GM23338 (cell line): ENCODE results near the gene ARRDC1. TPM values are rescaled to one million over a fixed set of nuclear protein-coding genes. Genes with fewer than 3 reads are reported as not detected.
A peak's percentile ranks its signal among the peaks of the same experiment; 100 is the strongest.
"Not testable (repeated sequence)": the region's sequence is repeated elsewhere in the genome, so short reads cannot be mapped to it uniquely, and the experiment has no call there.

Experiments used
- ATAC-seq: fragments of 200-7000 bp; cut with Tn5 transposase; 3 replicates; pipeline ENCODE4 v1.9.1; 2020
- DNase-seq: peaks from one replicate; pipeline ENCODE4 v3.0.0-alpha.2; 2015; ENCODE audit warnings: low spot score
- H2AFZ ChIP-seq: fragments of 200-600 bp; sonication (generic); 2 replicates; pipeline ENCODE4 v1.8.0; 2016; ENCODE audit warnings: antibody characterized with exemption, mild to moderate bottlenecking, moderate library complexity
- H3F3A ChIP-seq: fragments of 200-600 bp; sonication (generic); replicated peaks from 2 replicates; pipeline ENCODE4 v1.8.0; 2017; ENCODE audit warnings: antibody characterized with exemption, mixed run types, low read depth
- H3K27ac ChIP-seq: fragments of 200-600 bp; sonication (generic); 2 replicates; pipeline ENCODE4 v1.6.1; 2016; ENCODE audit warnings: low read depth
- H3K27me3 ChIP-seq: fragments of 200-600 bp; sonication (generic); 2 replicates; pipeline ENCODE4 v1.8.0; 2016; ENCODE audit warnings: mild to moderate bottlenecking, mixed run types, moderate library complexity; ENCODE audit not compliant: insufficient read depth
- H3K36me3 ChIP-seq: fragments of 200-600 bp; sonication (generic); 2 replicates; pipeline ENCODE4 v1.8.0; 2016; ENCODE audit warnings: mild to moderate bottlenecking; ENCODE audit not compliant: insufficient read depth
- H3K4me1 ChIP-seq: fragments of 200-600 bp; sonication (generic); 2 replicates; pipeline ENCODE4 v1.8.0; 2016; ENCODE audit warnings: mild to moderate bottlenecking, moderate library complexity; ENCODE audit not compliant: insufficient read depth
- H3K4me2 ChIP-seq: fragments of 200-600 bp; sonication (generic); 2 replicates; pipeline ENCODE4 v1.7.1; 2017; ENCODE audit warnings: mixed run types
- H3K4me3 ChIP-seq: fragments of 200-600 bp; sonication (generic); 2 replicates; pipeline ENCODE4 v1.6.1; 2016; ENCODE audit warnings: mixed run types
- H3K79me2 ChIP-seq: fragments of 200-600 bp; sonication (generic); replicated peaks from 2 replicates; pipeline ENCODE4 v1.8.0; 2017; ENCODE audit warnings: mild to moderate bottlenecking; ENCODE audit not compliant: insufficient read depth
- H3K9me2 ChIP-seq: fragments of 200-600 bp; sonication (generic); 2 replicates; pipeline ENCODE4 v1.8.0; 2017; ENCODE audit not compliant: insufficient read depth
- H4K20me1 ChIP-seq: fragments of 200-600 bp; sonication (generic); replicated peaks from 2 replicates; pipeline ENCODE4 v1.8.0; 2017; ENCODE audit warnings: mild to moderate bottlenecking; ENCODE audit not compliant: insufficient read depth
- H3K27ac Mint-ChIP-seq: 2 replicates; pipeline ENCODE4 v1.8.0; 2020; ENCODE audit warnings: inconsistent platforms, mild to moderate bottlenecking, moderate library complexity, mixed read lengths
- H3K27me3 Mint-ChIP-seq: 3 replicates; pipeline ENCODE4 v1.8.0; 2022; ENCODE audit warnings: low read depth, mild to moderate bottlenecking, moderate library complexity, mixed read lengths, inconsistent platforms; ENCODE audit not compliant: insufficient read depth, poor library complexity
- H3K36me3 Mint-ChIP-seq: 3 replicates; pipeline ENCODE4 v1.8.0; 2021; ENCODE audit warnings: low read depth, mild to moderate bottlenecking, inconsistent platforms, moderate library complexity, mixed read lengths
- H3K4me1 Mint-ChIP-seq: 3 replicates; pipeline ENCODE4 v1.8.0; 2020; ENCODE audit warnings: mild to moderate bottlenecking, inconsistent platforms, mixed read lengths
- H3K4me3 Mint-ChIP-seq: 3 replicates; pipeline ENCODE4 v1.8.0; 2021; ENCODE audit warnings: moderate library complexity, mild to moderate bottlenecking, inconsistent platforms, mixed read lengths
- H3K9me3 Mint-ChIP-seq: 3 replicates; pipeline ENCODE4 v1.8.0; 2020; ENCODE audit warnings: moderate library complexity, mild to moderate bottlenecking, inconsistent platforms, mixed read lengths
- CTCF ChIP-seq, 2 experiments: fragments of 200-600 bp in 1 of 2; sonication (generic) in 1 of 2; conservative IDR thresholded peaks; 2 replicates each; pipeline versions ENCODE4 v1.5.1 to v1.6.1; 2016 to 2017; ENCODE audit warnings: antibody characterized with exemption in 2 of 2, low read depth in 2 of 2, mild to moderate bottlenecking in 2 of 2, moderate library complexity in 1 of 2
- NANOG ChIP-seq: IDR thresholded peaks from 2 replicates; pipeline ENCODE4 v1.6.1; 2016; ENCODE audit warnings: antibody characterized with exemption, borderline replicate concordance
- ZNF114 ChIP-seq: fragments of 250-450 bp; sonication (Bioruptor Pico); IDR thresholded peaks from 2 replicates; pipeline ENCODE4 v1.5.0; 2020; ENCODE audit warnings: mild to moderate bottlenecking, moderate library complexity
- ZNF331 ChIP-seq: fragments of 250-450 bp; sonication (Bioruptor Pico); IDR thresholded peaks from 2 replicates; pipeline ENCODE4 v1.5.0; 2020; ENCODE audit warnings: low read depth, mild to moderate bottlenecking, moderate library complexity
- ZNF462 ChIP-seq: fragments of 250-450 bp; sonication (Bioruptor Pico); IDR thresholded peaks from 2 replicates; pipeline ENCODE4 v1.5.0; 2020; ENCODE audit warnings: mild to moderate bottlenecking, moderate library complexity
- polyA plus RNA-seq: library from polyadenylated mRNA; unstranded; fragments of >200 nt; fragmentation: Nextera tagmentation; extraction: Ambion mirVana; gene quantifications from 2 replicates; pipeline ENCODE4 v1.2.1, GENCODE V29; 2016
- total RNA-seq: library from RNA; depleted of rRNA; stranded (reverse); fragments of >200 nt; shearing (Covaris generic); gene quantifications from 2 replicates; pipeline ENCODE4 v1.2.3, GENCODE V29; 2014

ARRDC1 gene
- total and polyA plus RNA-seq, 2 experiments from 2014 or later, result 36.6 to 63.8 TPM

- Histone ChIP-seq H4K20me1 (peaks cover 43% of the 10 kb centered on the region), H3K27ac (0 out of 2 replicates have a peak overlapping the region, but pooled peaks have one; percentile 39), H3K9me2 (no peaks in the 10 kb centered on the region), H3K79me2 (peaks cover 84% of the 10 kb centered on the region), H3F3A (peaks cover 34% of the 10 kb centered on the region), H2AFZ (no peak overlapping the region), H3K4me3 (no peak overlapping the region), H3K36me3 (no peaks in the 10 kb centered on the region), H3K4me2 (peak overlapping the region; percentile 96; the same call in 1 of the 2 replicates), H3K27me3 (no peaks in the 10 kb centered on the region), H3K4me1 (peaks cover 25% of the 10 kb centered on the region)
- Mint-ChIP-seq H3K4me3 (peak overlapping the region; percentile 93; the same call in 2 of the 3 replicates), H3K27me3 (peaks cover 15% of the 10 kb centered on the region), H3K36me3 (peaks cover 53% of the 10 kb centered on the region), H3K9me3 (no peaks in the 10 kb centered on the region; the same call in 1 of the 3 replicates), H3K4me1 (peaks cover 36% of the 10 kb centered on the region), H3K27ac (no peak overlapping the region)
- no peak for ATAC-seq
- DNase-seq, result peak; percentile 48
- TF ChIP-seq ZNF114 (no peak), ZNF331 (no peak), ZNF462 (CRISPR knock-in tag) (no peak), NANOG (no peak), CTCF (conservative IDR thresholded peaks at IDR 0.05; ENCODE audit: low read depth in 2 of 2) (peak in 1 of 2 experiments; percentile 46; a peak in 2 of 4 replicates)
These were observed 15.8 kb downstream of the ARRDC1 start for GRCh38 chr9:137621131-137621757.

- not testable (repeated sequence) for H3K36me3 ChIP-seq, ATAC-seq, H3K4me3 Mint-ChIP-seq, H3K9me3 Mint-ChIP-seq, H2AFZ ChIP-seq, DNase-seq, H3K9me2 ChIP-seq, H3K27ac Mint-ChIP-seq, H3K4me2 ChIP-seq, H3K27me3 ChIP-seq, H3K4me3 ChIP-seq
- Histone ChIP-seq H3F3A (peaks cover 34% of the 10 kb centered on the region), H4K20me1 (peaks cover 37% of the 10 kb centered on the region), H3K4me1 (peaks cover 22% of the 10 kb centered on the region), H3K79me2 (peaks cover 87% of the 10 kb centered on the region), H3K27ac (peak overlapping the region; percentile 32; the same call in 1 of the 2 replicates)
- peaks cover 15% of the 10 kb centered on the region for H3K27me3 Mint-ChIP-seq
- peaks cover 38% of the 10 kb centered on the region for H3K4me1 Mint-ChIP-seq
- peaks cover 49% of the 10 kb centered on the region for H3K36me3 Mint-ChIP-seq
These were observed 16.7 kb downstream of the ARRDC1 start for GRCh38 chr9:137622211-137622610.
